T1000 (cell line): ENCODE measurements around the gene SCN9A.
"Not testable (repeated sequence)": the region's sequence is repeated elsewhere in the genome, so short reads cannot be mapped to it uniquely, and the experiment has no call there.

ENCODE experiments used
- DNase-seq: peaks from one replicate; lab custom pipeline; 2025; ENCODE audit warnings: mixed read lengths; lab: John Stamatoyannopoulos, UW

The SCN9A gene

DNA sequence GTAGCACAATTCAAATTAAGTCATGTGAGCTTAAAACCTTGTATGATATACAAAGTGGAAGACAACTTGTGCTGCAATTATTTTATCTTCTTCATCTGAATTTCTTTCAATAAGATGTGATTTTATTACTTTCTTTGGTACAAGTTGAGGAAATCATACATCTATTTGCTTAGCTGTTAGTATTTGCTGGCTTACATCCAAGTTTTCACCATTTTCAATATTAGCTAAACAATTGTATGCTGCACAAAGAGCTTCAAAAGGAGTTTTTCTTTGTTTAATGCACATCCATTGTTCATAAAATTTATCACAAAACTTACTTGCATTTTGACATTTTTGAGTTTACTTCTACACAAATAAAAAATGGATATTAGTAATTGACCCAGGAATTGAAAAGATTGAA, 40.9 kb downstream of the SCN9A start:
- no peak for DNase-seq

DNA sequence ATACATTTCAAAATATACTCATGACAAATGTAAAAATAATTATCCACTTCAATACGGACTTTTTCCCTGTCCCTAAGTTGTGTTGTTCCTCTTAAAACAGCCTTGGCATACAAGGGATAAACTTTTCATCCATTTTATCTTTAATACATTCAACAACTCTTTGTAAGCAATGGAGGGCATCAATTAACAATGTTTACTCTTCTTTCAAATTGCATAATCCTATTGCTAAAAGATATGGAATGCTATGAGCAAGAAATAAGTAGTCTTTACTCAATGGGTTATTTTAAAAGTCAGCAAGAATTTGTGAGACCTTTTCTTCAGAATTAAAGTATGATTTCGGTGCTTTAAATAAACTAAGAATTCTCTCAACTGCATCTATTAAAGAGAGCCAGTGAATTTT, 41.9 kb downstream of the SCN9A start:
- DNase-seq, result no peak

- no peak for DNase-seq
Measured at GRCh38 chr2:166332106-166332505, 43.6 kb downstream of the SCN9A start.

- no peak for DNase-seq
Measured at GRCh38 chr2:166331468-166331867, 44.3 kb downstream of the SCN9A start.

DNA sequence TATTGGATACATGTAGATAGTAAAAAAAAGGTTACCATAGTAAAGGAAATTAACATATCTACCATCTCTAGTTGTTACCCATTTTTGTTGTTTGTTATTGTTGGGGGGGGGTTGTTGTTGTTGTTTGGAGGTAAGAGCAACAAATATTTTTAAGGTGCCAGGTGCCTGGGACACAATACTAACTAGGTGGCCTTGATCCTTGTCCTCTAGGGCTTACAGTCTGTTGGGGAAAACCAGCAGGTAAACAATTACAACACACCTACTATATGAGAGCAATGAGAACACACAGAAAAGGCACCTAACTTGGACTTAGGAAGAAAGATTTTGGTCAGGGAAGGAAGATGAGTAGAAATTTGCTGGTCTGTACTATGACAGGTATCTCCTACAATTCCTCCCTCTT, 46.3 kb downstream of the SCN9A start:
- no peak for DNase-seq

DNA sequence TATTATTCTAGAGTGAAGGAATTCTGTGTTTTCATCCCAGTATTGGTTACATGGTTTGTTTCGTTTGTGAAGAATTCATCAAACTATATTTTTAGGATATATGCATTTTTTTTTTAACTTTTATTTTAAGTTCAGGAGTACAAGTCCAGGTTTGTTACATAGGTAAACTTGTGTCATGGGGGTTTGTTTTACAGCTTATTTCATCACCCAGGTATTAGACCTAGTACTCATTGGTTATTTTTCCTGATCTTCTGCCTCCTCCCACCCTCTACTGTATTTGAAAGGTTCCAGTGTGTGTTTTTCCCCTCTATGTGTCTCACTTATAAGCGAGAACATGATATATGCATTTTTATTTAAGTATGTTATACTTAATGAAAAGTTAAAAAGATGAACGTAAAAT, 47.6 kb downstream of the SCN9A start:
- no peak for DNase-seq

- DNase-seq, result no peak
Measured at GRCh38 chr2:166321076-166321475, 54.7 kb downstream of the SCN9A start.

- DNase-seq, result no peak
Measured at GRCh38 chr2:166314022-166314759, 61.6 kb downstream of the SCN9A start.

DNA sequence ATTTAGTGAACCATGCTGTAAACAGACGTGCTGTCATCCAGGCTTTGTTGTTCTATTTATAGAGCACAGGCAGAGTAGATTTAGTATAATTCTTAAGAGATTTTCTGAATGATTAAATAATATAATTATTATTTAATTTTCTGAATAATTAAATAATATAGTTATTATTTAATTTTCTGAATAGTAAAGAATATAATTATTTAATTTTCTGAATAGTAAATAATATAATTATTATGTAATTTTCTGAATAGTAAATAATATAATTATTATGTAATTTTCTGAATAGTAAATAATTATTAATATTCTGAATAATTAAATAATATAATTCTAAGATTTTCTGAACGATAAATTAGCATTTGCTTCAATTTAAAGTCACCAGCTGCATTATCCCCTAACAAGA, 62.9 kb downstream of the SCN9A start:
- DNase-seq, result not testable (repeated sequence)

DNA sequence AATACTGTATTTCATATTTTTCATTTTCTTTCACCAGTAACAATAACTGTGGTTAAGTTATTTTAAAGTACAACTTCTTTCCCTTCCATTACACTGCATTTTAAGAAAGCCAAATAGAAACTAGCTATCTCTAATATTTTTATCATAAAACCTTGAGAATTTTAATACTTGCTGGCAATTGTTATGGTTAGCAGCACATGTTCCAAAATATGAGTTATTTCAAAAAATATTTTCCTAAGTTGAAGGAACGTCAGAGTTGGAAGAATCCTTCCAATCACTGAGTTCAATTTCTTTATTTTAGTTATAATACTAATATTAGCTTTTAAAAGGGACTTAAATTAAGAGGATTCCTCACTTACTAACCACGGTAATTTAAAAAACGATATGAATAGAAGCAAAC, 68.4 kb downstream of the SCN9A start:
- no peak for DNase-seq

DNA sequence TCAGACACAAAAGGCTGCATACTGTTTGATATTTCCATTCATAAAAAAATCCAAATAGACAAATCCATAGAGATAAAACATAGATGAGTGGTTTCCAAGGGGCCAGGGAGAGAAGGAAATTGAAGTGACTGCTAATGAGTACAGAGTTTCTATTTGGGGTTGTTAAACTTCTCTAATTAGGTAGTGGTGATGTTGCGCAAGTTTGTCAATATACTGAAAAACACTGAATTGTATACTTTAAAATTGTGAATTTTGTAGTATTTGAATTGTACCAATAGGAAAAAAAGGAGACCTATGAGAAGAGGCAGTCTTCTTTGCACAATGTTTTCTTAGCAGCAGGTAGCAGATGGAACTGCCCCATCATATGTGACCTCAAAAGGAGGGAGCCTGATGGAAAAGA, 71.1 kb downstream of the SCN9A start:
- no peak for DNase-seq

- no peak for DNase-seq
Measured at GRCh38 chr2:166302036-166302435, 73.7 kb downstream of the SCN9A start.

- no peak for DNase-seq
Measured at GRCh38 chr2:166297951-166298350, 77.8 kb downstream of the SCN9A start.

- DNase-seq, result no peak
Measured at GRCh38 chr2:166293984-166294383, 81.8 kb downstream of the SCN9A start.

GRCh38 chr2:166285215-166285614, 90.5 kb downstream of the SCN9A start:
- no peak for DNase-seq

DNA sequence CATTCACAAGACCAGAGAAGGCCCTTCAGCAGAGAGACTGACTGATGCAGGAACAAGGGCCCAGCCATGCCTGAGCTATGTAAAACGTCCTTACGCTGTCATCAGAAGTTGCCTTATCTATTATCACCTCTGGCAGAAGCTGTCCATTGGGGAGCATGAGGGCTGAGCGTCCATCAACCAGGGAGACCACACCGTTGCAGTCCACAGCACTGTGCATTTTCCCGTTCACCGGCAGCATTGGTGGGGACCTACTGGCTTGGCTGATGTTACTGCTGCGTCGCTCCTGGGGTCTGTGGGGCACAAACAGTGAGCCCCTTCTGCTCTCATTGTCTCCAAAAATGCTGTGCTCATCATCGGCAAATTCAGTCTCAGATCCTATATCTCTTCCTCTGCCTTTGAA, 91.4 kb downstream of the SCN9A start:
- no peak for DNase-seq

- no peak for DNase-seq
Measured at GRCh38 chr2:166282154-166282553, 93.6 kb downstream of the SCN9A start.

DNA sequence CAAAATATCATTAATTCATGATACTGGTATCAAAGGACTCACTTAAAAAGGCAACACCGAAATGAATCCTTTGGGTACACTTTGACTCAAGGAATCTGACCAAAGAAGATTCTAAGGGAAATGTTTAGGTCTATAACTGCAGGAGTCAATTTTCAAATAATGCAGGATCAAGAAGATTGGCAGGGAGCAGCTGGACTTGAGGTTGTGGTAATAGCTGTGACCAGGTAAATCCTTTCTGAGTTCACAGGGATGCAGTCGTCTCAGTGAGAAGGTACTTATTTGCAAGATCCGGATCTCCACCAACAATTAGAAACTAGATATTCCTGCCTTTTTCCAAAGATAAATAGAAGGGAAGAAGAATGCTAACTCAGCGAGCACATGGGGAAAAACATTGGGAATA, 96.9 kb downstream of the SCN9A start:
- no peak for DNase-seq

GRCh38 chr2:166270376-166270775, 105.4 kb downstream of the SCN9A start:
- no peak for DNase-seq

DNA sequence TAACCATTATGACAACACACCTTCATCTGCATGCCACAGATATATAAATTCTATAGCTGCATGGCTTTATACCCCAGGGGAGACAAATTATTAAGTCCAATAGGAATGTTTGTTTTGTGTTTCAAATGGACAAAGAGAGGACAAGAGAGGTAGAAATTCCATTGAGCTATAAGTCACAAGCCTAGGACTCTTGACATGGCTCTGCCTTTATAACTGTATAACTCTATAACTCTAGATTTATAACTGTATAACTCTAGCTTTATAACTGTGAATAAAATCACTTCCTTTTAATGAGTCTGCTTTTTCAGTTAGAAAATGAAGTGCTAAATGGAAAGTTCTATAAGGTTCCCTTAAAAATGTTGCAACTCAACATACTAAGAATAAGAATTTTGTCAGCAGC, 106.4 kb downstream of the SCN9A start:
- no peak for DNase-seq

DNA sequence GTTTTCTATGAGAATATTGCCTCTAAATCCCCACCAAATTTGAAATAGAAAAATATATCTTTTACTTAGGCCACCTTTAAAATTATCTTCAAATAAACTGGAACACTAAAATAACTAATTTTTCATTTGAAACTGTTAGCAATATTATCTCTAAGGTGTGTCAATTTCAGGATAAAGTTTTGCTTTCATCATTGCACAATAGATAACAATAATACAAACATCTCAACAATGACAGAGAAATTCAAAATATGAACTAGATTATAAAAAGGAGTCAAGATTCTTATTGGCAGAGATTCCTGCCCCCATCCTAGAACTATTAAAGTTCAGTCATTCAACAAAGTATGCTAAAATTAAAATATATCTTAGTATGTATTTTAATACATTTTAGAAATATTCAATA, 117.9 kb downstream of the SCN9A start:
- DNase-seq, result no peak

DNA sequence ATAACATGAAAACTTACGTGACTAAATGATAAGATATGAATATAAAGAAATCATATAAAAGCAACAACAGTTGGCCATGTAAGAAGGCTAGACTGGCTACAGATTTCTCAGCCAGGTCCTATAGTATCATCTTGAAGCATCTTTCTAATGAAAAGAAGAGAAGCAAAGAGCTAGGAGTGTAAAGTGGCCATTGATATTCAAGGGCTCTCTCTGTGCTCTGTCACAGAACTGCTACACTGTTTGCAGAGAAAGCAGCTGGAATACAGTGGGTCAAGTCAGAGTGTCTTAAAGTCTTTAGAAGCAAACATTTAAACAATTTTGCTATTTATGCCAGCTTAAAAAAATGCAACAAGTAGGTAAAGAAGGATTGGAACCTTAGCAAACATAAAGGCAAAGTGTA, 118.8 kb downstream of the SCN9A start:
- DNase-seq, result no peak

GRCh38 chr2:166249318-166249717, 126.4 kb downstream of the SCN9A start:
- no peak for DNase-seq

GRCh38 chr2:166246901-166247300, 128.8 kb downstream of the SCN9A start:
- DNase-seq, result no peak
